Activated T-helper 9 cell treated with anti-CD3 and anti-CD28 coated beads, Interleukin-2, amount 50 U/mL, for 16 hours (primary cell): Measurements from ENCODE around the gene HSD17B2.

Experiments
- DNase-seq: peaks from one replicate; pipeline ENCODE4 v3.0.0-alpha.2; 2020; ENCODE audit warnings: low read depth

The HSD17B2 gene

GRCh38 chr16:82050506-82050905 lies 15.5 kb downstream of the HSD17B2 start:
- DNase-seq = no peak

GRCh38 chr16:82050909-82051357 lies 15.9 kb downstream of the HSD17B2 start:
- DNase-seq = no peak

- no peak for DNase-seq
Measured at GRCh38 chr16:82051656-82052055, 16.6 kb downstream of the HSD17B2 start.

- DNase-seq = no peak
Measured at GRCh38 chr16:82055117-82055516, 20.1 kb downstream of the HSD17B2 start.

GRCh38 chr16:82055728-82056549 lies 20.9 kb downstream of the HSD17B2 start:
- DNase-seq = no peak

- no peak for DNase-seq
Measured at GRCh38 chr16:82056550-82056896, 21.5 kb downstream of the HSD17B2 start.

GRCh38 chr16:82059161-82059982 lies 24.3 kb downstream of the HSD17B2 start:
- no peak for DNase-seq

GRCh38 chr16:82059983-82060421 lies 24.9 kb downstream of the HSD17B2 start:
- no peak for DNase-seq

GRCh38 chr16:82061861-82062525 lies 26.9 kb downstream of the HSD17B2 start:
- DNase-seq = no peak

GRCh38 chr16:82062645-82063058 lies 27.6 kb downstream of the HSD17B2 start:
- no peak for DNase-seq

- DNase-seq = no peak
Measured at GRCh38 chr16:82063456-82064082, 28.5 kb downstream of the HSD17B2 start.

- no peak for DNase-seq
Measured at GRCh38 chr16:82067042-82067803, 32.2 kb downstream of the HSD17B2 start.

GRCh38 chr16:82067804-82068325 lies 32.8 kb downstream of the HSD17B2 start:
- DNase-seq = no peak

- no peak for DNase-seq
Measured at GRCh38 chr16:82070656-82071369, 35.8 kb downstream of the HSD17B2 start.

GRCh38 chr16:82071421-82071820 lies 36.4 kb downstream of the HSD17B2 start:
- no peak for DNase-seq

GRCh38 chr16:82072313-82072712 lies 37.3 kb downstream of the HSD17B2 start:
- DNase-seq = no peak

GRCh38 chr16:82074019-82074558 lies 39.0 kb downstream of the HSD17B2 start:
- DNase-seq = no peak

GRCh38 chr16:82078125-82078524 lies 43.1 kb downstream of the HSD17B2 start:
- DNase-seq = no peak

- DNase-seq = no peak
Measured at GRCh38 chr16:82079892-82080291, 44.8 kb downstream of the HSD17B2 start.

- DNase-seq = no peak
Measured at GRCh38 chr16:82081264-82081663, 46.2 kb downstream of the HSD17B2 start.
